ENCODE data around the gene ADD1. TPM values are rescaled to one million over a fixed set of nuclear protein-coding genes. Genes with fewer than 3 reads are reported as not detected.

Gene ADD1
- total and polyA plus RNA-seq, 2 of the 13 experiments (the other 11 are each of a cell fraction or from before 2014, with no cell fraction given): 73.9 to 122 TPM

DNA sequence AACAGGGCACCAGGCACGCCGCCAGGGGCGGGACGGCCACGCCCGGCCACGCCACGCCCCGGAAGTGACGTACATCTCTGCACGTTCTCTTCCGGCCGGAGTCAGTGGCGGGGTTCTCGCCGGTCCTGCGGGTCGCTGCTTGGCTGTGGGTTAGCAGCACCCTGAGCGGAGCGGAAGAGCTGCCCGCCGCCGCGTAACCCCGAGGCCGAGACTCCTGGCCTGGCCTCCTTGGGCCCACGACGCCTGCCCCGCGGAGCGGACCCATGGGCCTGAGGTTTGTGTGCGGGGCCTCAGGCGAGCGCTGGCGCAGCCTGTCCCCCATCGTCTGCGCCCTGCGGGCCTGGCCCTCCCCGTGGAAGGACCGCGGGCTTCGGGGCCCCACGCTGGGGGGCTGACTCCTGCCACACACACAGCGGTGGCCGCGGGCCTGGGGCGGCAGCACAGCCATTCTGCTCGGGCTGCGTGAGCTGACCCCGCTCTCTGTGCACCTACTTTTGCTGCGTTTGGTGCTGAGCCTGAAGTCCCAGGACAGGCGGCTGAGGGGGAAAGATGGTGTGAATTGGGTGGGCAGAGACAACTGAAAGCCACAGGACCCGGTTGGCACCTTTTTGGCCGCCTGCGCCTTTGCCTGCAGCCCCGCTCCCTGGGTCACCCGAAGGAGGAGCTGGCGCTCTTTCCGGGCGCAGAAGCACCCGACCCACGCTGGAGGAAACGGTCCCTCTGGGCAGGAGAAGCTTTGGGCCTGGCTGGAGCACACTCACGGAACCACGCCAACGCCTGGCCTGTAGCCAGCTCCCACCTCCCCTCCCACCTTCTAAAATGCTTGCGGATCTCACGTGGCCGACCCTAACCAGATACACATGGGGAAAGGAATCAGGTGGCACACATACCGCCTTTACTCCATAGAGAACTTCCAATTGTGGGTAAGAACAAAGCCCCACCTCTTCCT, 91.4 kb downstream of the ADD1 start (continued):
- TF ChIP-seq, protein P1, sequence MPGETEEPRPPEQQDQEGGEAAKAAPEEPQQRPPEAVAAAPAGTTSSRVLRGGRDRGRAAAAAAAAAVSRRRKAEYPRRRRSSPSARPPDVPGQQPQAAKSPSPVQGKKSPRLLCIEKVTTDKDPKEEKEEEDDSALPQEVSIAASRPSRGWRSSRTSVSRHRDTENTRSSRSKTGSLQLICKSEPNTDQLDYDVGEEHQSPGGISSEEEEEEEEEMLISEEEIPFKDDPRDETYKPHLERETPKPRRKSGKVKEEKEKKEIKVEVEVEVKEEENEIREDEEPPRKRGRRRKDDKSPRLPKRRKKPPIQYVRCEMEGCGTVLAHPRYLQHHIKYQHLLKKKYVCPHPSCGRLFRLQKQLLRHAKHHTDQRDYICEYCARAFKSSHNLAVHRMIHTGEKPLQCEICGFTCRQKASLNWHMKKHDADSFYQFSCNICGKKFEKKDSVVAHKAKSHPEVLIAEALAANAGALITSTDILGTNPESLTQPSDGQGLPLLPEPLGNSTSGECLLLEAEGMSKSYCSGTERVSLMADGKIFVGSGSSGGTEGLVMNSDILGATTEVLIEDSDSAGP (CRISPR knock-in tag; IDR thresholded peaks at IDR 0.05; ENCODE audit: borderline replicate concordance): peak; percentile 70; the same call in 1 of the 2 replicates
- TF ChIP-seq, protein P2, sequence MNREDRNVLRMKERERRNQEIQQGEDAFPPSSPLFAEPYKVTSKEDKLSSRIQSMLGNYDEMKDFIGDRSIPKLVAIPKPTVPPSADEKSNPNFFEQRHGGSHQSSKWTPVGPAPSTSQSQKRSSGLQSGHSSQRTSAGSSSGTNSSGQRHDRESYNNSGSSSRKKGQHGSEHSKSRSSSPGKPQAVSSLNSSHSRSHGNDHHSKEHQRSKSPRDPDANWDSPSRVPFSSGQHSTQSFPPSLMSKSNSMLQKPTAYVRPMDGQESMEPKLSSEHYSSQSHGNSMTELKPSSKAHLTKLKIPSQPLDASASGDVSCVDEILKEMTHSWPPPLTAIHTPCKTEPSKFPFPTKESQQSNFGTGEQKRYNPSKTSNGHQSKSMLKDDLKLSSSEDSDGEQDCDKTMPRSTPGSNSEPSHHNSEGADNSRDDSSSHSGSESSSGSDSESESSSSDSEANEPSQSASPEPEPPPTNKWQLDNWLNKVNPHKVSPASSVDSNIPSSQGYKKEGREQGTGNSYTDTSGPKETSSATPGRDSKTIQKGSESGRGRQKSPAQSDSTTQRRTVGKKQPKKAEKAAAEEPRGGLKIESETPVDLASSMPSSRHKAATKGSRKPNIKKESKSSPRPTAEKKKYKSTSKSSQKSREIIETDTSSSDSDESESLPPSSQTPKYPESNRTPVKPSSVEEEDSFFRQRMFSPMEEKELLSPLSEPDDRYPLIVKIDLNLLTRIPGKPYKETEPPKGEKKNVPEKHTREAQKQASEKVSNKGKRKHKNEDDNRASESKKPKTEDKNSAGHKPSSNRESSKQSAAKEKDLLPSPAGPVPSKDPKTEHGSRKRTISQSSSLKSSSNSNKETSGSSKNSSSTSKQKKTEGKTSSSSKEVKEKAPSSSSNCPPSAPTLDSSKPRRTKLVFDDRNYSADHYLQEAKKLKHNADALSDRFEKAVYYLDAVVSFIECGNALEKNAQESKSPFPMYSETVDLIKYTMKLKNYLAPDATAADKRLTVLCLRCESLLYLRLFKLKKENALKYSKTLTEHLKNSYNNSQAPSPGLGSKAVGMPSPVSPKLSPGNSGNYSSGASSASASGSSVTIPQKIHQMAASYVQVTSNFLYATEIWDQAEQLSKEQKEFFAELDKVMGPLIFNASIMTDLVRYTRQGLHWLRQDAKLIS (CRISPR knock-in tag; IDR thresholded peaks at IDR 0.05): no peak
- TF ChIP-seq MBD4 (IDR thresholded peaks at IDR 0.05; ENCODE audit: borderline replicate concordance, low read length) (no peak), ZBTB1 (CRISPR knock-in tag; IDR thresholded peaks at IDR 0.05; ENCODE audit: borderline replicate concordance) (no peak), SMAD1 (CRISPR knock-in tag; IDR thresholded peaks at IDR 0.05; ENCODE audit: borderline replicate concordance, low read depth) (no peak), JDP2 (CRISPR knock-in tag; IDR thresholded peaks at IDR 0.05; ENCODE audit: borderline replicate concordance) (no peak), ASH2L (IDR thresholded peaks at IDR 0.05; ENCODE audit: insufficient read length, low read depth, low read length) (peak; percentile 56), ZNF552 (CRISPR knock-in tag; IDR thresholded peaks at IDR 0.05; ENCODE audit: borderline replicate concordance) (no peak), SPEN (CRISPR knock-in tag; IDR thresholded peaks at IDR 0.05; ENCODE audit: low read depth) (peak; percentile 87), ZNF549 (CRISPR knock-in tag; IDR thresholded peaks at IDR 0.05) (no peak), HCFC1 (IDR thresholded peaks at IDR 0.05; ENCODE audit: low read depth, low read length) (no peak; the same call in 1 of the 2 replicates), FOXK1 (CRISPR knock-in tag; IDR thresholded peaks at IDR 0.05; ENCODE audit: borderline replicate concordance, low read depth) (peak; percentile 45; the same call in 1 of the 2 replicates), ZNF766 (CRISPR knock-in tag; IDR thresholded peaks at IDR 0.05; ENCODE audit: borderline replicate concordance) (no peak), SRSF1 (optimal IDR thresholded peaks at IDR 0.05; ENCODE audit: low read depth, low read length) (no peak)
- TF ChIP-seq, protein P3, sequence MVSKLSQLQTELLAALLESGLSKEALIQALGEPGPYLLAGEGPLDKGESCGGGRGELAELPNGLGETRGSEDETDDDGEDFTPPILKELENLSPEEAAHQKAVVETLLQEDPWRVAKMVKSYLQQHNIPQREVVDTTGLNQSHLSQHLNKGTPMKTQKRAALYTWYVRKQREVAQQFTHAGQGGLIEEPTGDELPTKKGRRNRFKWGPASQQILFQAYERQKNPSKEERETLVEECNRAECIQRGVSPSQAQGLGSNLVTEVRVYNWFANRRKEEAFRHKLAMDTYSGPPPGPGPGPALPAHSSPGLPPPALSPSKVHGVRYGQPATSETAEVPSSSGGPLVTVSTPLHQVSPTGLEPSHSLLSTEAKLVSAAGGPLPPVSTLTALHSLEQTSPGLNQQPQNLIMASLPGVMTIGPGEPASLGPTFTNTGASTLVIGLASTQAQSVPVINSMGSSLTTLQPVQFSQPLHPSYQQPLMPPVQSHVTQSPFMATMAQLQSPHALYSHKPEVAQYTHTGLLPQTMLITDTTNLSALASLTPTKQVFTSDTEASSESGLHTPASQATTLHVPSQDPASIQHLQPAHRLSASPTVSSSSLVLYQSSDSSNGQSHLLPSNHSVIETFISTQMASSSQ (IDR thresholded peaks at IDR 0.05; ENCODE audit: low read depth): no peak
- TF ChIP-seq, protein P3 (CRISPR knock-in tag; IDR thresholded peaks at IDR 0.05; ENCODE audit: borderline replicate concordance): peak; percentile 56; the same call in 1 of the 2 replicates
- TF ChIP-seq, protein P4, sequence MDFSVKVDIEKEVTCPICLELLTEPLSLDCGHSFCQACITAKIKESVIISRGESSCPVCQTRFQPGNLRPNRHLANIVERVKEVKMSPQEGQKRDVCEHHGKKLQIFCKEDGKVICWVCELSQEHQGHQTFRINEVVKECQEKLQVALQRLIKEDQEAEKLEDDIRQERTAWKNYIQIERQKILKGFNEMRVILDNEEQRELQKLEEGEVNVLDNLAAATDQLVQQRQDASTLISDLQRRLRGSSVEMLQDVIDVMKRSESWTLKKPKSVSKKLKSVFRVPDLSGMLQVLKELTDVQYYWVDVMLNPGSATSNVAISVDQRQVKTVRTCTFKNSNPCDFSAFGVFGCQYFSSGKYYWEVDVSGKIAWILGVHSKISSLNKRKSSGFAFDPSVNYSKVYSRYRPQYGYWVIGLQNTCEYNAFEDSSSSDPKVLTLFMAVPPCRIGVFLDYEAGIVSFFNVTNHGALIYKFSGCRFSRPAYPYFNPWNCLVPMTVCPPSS (IDR thresholded peaks at IDR 0.05): no peak
